ENCODE results near the gene VWA8.

- TF ChIP-seq, protein P1, sequence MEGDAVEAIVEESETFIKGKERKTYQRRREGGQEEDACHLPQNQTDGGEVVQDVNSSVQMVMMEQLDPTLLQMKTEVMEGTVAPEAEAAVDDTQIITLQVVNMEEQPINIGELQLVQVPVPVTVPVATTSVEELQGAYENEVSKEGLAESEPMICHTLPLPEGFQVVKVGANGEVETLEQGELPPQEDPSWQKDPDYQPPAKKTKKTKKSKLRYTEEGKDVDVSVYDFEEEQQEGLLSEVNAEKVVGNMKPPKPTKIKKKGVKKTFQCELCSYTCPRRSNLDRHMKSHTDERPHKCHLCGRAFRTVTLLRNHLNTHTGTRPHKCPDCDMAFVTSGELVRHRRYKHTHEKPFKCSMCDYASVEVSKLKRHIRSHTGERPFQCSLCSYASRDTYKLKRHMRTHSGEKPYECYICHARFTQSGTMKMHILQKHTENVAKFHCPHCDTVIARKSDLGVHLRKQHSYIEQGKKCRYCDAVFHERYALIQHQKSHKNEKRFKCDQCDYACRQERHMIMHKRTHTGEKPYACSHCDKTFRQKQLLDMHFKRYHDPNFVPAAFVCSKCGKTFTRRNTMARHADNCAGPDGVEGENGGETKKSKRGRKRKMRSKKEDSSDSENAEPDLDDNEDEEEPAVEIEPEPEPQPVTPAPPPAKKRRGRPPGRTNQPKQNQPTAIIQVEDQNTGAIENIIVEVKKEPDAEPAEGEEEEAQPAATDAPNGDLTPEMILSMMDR (IDR thresholded peaks at IDR 0.05), result no peak
- TF ChIP-seq POLR2A (IDR thresholded peaks at IDR 0.05) (no peak), EP300 (IDR thresholded peaks at IDR 0.05) (no peak)
Measured at GRCh38 chr13:41563341-41563983, 397.4 kb downstream of the VWA8 start.
